SK-N-MC (cell line): Measurements from ENCODE around the gene ZNF526.

Experiments
- DNase-seq: peaks from one replicate; pipeline ENCODE4 v3.0.0-alpha.2; 2011; ENCODE audit warnings: low read depth, low spot score
- H3K27ac ChIP-seq: fragments of 200-600 bp; sonication (generic); 2 replicates; pipeline ENCODE4 v1.5.1; 2016; ENCODE audit warnings: mixed run types
- H3K36me3 ChIP-seq: fragments of 200-600 bp; sonication (generic); 2 replicates; pipeline ENCODE4 v1.6.1; 2017; ENCODE audit warnings: antibody characterized with exemption, low read length, mixed read lengths; ENCODE audit not compliant: insufficient read depth
- H3K4me3 ChIP-seq: fragments of 200-600 bp; sonication (generic); 2 replicates; pipeline ENCODE4 v1.5.1; 2016
- H3K9ac ChIP-seq: fragments of 200-600 bp; sonication (generic); 2 replicates; pipeline ENCODE4 v1.8.0; 2017; ENCODE audit warnings: mixed run types, mixed read lengths; ENCODE audit not compliant: insufficient read length
- H3K9me3 ChIP-seq: fragments of 200-600 bp; sonication (generic); 2 replicates; pipeline ENCODE4 v1.6.1; 2017; ENCODE audit warnings: low read depth, mild to moderate bottlenecking, antibody characterized with exemption, low read length, moderate library complexity, mixed read lengths
- EZH2 ChIP-seq: fragments of 200-600 bp; sonication (generic); IDR thresholded peaks from one replicate; pipeline ENCODE4 v1.6.1; 2017; ENCODE audit warnings: antibody characterized with exemption
- FOXP2 ChIP-seq: optimal IDR thresholded peaks from 2 replicates; pipeline ENCODE3; 2011; ENCODE audit warnings: mild to moderate bottlenecking, moderate library complexity; ENCODE audit not compliant: insufficient read depth; ENCODE audit errors: extremely low read length, control extremely low read depth
- POLR2AphosphoS5 ChIP-seq: IDR thresholded peaks from 2 replicates; pipeline ENCODE4 v1.6.1; 2012; ENCODE audit warnings: mild to moderate bottlenecking, low read depth, low read length, borderline replicate concordance

ZNF526 gene

DNA sequence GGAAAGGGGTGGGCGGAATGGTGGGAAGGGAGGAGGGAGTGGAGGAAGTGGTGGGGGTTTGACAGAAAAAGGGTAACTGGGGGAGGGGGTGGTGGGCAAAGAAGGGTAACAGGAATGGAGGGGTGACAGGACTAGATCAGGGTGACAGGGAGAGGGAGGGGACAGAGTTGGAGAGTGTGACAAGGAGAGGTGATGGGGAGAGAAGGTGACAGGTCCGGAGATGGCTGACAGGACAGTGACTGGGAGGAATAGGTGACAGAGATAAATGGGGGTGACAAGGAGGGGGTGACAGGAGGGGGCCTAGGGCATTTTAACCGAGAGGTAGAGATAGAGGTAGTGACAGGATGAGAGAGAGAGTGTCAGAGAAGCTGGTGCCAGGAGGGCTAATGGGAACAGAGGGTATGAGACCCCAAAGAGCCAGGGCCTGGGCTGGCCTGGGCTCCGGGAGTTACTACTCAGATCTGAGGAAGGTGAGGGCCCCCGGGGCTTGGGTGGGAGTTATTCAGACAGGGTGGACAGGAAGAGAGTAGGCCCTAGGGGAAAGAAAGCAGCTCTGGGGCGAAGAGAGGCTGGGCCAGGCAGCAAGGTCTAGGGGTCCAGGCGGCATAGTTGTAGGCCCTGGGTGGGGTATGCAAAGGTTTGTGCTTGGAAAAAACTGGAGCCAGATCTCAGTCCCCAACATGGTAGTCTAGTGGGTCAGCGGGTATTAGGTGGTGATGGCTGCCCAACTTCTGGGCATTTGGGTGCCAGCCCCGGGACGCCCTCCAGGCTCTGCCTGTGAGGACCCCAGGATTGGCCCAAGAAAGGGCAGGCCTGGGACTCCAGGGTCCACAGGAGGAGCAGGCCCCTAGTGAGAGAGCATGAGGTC, 49.6 kb downstream of the ZNF526 start:
- Histone ChIP-seq H3K4me3 (peak overlapping the region; percentile 83), H3K27ac (peak overlapping the region; percentile 72), H3K9ac (peak overlapping the region; percentile 79), H3K36me3 (no peaks in the 10 kb centered on the region; the same call in 1 of the 2 replicates), H3K9me3 (no peaks in the 10 kb centered on the region)
- no peak for DNase-seq
- TF ChIP-seq EZH2 (no peak), FOXP2 (no peak), POLR2AphosphoS5 (no peak)

DNA sequence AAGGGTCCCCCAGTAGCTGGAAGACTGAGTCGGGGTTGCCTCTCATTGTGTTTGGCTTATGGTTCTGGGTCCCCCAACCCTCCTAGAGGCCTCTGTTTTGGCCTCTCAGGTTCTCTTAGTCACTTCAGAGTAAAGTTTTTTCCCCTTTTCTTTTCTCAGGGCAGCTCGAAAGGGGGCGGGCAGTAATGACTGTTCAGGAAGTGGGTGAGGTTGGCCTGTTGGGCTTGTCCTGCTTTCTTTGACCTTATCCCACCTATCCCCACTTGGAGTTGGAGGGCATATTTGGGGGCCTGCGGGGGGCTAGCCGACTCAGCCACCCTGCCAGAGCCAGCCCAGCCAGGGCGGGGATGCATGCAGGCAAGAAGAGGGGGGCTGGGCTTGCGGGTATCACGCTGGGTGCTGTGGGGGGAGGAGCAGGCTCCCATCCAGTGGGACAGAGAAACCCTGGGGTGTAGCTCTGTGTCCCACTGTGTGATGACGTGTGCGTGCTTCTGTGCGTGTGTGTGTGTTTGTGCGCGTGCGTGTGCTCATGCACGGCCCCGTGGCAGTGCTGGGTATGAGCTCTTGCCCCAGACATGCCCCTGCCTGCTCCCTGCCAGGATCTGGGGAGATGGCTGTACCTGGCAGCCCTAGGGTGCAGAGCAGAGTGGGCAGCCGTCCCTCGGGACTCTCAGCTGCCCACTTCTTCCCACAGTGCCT, 50.4 kb downstream of the ZNF526 start:
- peak overlapping the region; percentile 79 for H3K9ac ChIP-seq
- peak overlapping the region; percentile 72 for H3K27ac ChIP-seq
- no peaks in the 10 kb centered on the region for H3K9me3 ChIP-seq
- TF ChIP-seq POLR2AphosphoS5 (0 out of 2 replicates have a peak, but pooled peaks have one; percentile 25), EZH2 (no peak), FOXP2 (no peak)
- DNase-seq: no peak
- no peaks in the 10 kb centered on the region; the same call in 1 of the 2 replicates for H3K36me3 ChIP-seq
- peak overlapping the region; percentile 83 for H3K4me3 ChIP-seq

DNA sequence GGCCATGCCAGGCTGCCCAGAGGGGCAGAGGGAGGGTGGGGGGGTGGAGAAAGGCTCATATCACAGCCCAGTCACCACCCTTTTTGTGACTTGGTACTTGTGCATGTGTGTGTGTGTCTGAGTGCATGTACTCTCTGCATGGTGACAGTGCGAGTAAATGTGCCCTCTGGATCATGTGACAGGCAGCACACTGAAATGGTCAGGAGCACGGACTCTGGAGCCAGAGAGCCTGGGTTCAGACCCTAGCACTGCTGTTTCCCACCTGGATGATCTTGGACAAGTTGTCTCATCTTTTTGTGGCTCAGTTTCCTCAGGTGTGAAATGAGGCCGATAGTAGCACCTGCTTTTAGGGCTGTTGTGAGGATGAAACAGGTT, 50.9 kb downstream of the ZNF526 start:
- H3K36me3 ChIP-seq: no peaks in the 10 kb centered on the region; the same call in 1 of the 2 replicates
- no peak overlapping the region for H3K27ac ChIP-seq
- no peak overlapping the region for H3K9ac ChIP-seq
- H3K9me3 ChIP-seq: no peaks in the 10 kb centered on the region
- no peak for TF ChIP-seq FOXP2
- no peak for TF ChIP-seq EZH2
- TF ChIP-seq POLR2AphosphoS5: no peak
- H3K4me3 ChIP-seq: peak overlapping the region; percentile 83
- no peak for DNase-seq

DNA sequence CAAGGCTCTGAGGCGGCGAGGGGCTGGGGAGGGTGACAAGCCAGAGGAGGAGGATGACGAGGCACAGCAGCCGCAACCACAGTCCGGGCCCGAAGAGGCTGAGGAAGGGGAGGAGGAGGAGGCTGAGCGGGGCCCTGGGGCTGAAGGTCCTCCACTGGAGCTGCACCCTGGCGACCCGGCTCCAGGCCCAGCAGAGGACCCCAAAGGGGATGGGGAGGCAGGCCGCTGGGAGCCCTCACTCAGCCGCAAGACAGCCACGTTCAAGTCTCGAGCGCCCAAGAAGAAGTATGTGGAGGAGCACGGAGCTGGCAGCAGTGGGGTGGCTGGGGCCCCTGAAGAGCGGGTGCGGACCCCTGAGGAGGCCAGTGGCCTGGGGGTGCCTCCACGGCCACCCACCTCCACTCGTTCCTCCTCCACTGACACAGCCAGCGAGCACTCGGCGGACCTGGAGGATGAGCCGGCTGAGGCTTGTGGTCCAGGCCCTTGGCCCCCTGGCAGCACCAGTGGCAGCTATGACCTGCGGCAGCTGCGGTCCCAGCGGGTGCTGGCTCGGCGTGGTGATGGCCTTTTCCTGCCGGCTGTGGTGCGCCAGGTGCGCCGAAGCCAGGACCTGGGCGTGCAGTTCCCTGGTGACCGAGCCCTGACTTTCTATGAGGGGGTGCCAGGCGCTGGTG, 51.9 kb downstream of the ZNF526 start:
- H3K27ac ChIP-seq: no peak overlapping the region
- no peaks in the 10 kb centered on the region for H3K9me3 ChIP-seq
- no peak for DNase-seq
- no peak for TF ChIP-seq EZH2
- TF ChIP-seq FOXP2: no peak
- no peak for TF ChIP-seq POLR2AphosphoS5
- H3K4me3 ChIP-seq: no peak overlapping the region
- H3K9ac ChIP-seq: no peak overlapping the region
- H3K36me3 ChIP-seq: no peaks in the 10 kb centered on the region; the same call in 1 of the 2 replicates

DNA sequence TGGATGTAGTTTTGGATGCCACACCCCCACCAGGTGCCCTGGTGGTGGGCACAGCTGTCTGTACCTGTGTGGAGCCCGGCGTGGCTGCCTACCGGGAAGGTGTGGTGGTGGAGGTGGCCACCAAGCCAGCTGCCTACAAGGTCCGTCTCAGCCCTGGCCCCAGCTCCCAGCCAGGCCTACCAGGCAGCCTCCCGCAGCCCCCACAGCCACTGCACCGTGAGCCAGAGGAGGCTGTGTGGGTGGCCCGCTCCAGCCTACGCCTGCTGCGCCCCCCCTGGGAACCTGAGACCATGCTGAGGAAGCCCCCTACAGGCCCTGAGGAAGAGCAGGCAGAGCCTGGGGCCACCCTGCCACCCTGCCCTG, 52.4 kb downstream of the ZNF526 start:
- TF ChIP-seq FOXP2: no peak
- no peak for TF ChIP-seq POLR2AphosphoS5
- no peak for TF ChIP-seq EZH2
- no peak overlapping the region for H3K9ac ChIP-seq
- DNase-seq: no peak
- H3K9me3 ChIP-seq: no peaks in the 10 kb centered on the region
- no peaks in the 10 kb centered on the region; the same call in 1 of the 2 replicates for H3K36me3 ChIP-seq
- no peak overlapping the region for H3K27ac ChIP-seq
- no peak overlapping the region for H3K4me3 ChIP-seq

DNA sequence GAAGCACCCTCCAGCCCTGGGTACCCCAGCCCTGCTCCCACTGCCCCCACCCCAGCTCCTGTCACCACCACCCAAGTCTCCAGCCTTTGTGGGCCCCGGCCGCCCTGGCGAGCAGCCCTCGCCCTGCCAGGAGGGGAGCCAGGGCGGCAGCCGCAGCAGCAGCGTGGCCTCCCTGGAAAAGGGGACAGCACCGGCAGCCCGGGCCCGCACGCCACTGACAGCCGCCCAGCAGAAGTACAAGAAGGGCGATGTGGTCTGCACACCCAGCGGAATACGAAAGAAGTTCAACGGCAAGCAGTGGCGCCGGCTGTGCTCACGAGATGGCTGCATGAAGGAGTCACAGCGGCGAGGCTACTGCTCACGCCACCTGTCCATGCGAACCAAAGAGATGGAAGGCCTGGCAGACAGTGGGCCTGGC, 52.9 kb downstream of the ZNF526 start:
- no peaks in the 10 kb centered on the region; the same call in 1 of the 2 replicates for H3K36me3 ChIP-seq
- no peak for DNase-seq
- no peak for TF ChIP-seq EZH2
- TF ChIP-seq POLR2AphosphoS5: no peak
- no peak for TF ChIP-seq FOXP2
- no peaks in the 10 kb centered on the region for H3K9me3 ChIP-seq
- no peak overlapping the region for H3K27ac ChIP-seq
- no peak overlapping the region for H3K9ac ChIP-seq
- no peak overlapping the region for H3K4me3 ChIP-seq

DNA sequence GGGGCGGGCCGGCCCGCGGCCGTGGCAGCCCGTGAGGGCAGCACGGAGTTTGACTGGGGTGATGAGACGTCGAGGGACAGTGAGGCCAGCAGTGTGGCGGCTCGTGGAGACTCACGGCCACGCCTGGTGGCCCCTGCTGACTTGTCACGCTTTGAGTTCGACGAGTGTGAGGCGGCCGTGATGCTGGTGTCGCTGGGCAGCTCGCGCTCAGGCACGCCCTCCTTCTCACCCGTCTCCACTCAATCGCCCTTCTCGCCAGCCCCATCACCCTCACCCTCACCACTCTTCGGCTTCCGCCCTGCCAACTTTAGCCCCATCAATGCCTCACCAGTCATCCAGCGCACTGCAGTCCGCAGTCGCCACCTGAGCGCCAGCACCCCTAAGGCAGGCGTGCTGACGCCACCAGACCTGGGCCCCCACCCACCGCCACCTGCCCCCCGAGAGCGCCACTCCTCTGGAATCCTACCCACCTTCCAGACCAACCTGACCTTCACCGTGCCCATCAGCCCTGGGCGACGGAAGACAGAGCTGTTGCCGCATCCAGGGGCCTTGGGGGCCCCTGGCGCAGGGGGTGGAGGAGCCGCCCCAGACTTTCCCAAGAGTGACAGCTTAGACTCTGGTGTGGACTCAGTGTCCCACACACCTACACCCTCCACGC, 53.4 kb downstream of the ZNF526 start:
- Histone ChIP-seq H3K36me3 (no peaks in the 10 kb centered on the region; the same call in 1 of the 2 replicates), H3K4me3 (no peak overlapping the region), H3K9ac (no peak overlapping the region), H3K27ac (no peak overlapping the region), H3K9me3 (no peaks in the 10 kb centered on the region)
- no peak for DNase-seq
- TF ChIP-seq POLR2AphosphoS5 (no peak), FOXP2 (no peak), EZH2 (no peak)
